ENCODE results near the gene NPAP1. TPM values are rescaled to one million over a fixed set of nuclear protein-coding genes. Genes with fewer than 3 reads are reported as not detected.

The NPAP1 gene
- not detected in 2 replicates for total RNA-seq (2016; rRNA removed; fragmentation: Illumina TruSeq; extraction: Trizol)
- not detected in 2 replicates for total RNA-seq (2016; cell fraction: cytosol; rRNA removed; fragmentation: Illumina TruSeq; extraction: Trizol; ENCODE audit: low read depth)
- not detected in 2 replicates for total RNA-seq (2016; cell fraction: insoluble cytoplasmic fraction; rRNA removed; fragmentation: Illumina TruSeq; extraction: Trizol)
- not detected in 2 replicates for total RNA-seq (2016; cell fraction: membrane; rRNA removed; fragmentation: Illumina TruSeq; extraction: Trizol)
- not detected in 2 replicates for total RNA-seq (2016; cell fraction: nucleus; rRNA removed; fragmentation: Illumina TruSeq; extraction: Trizol)
- not detected in 2 replicates for polyA plus RNA-seq (2011; rRNA removed)
- not detected in 2 replicates for polyA plus RNA-seq (2011; cell fraction: cytosol; rRNA removed)
- not detected in 2 replicates for polyA plus RNA-seq (2011; cell fraction: nucleus; rRNA removed)
- not detected in 2 replicates for polyA plus RNA-seq (2012)
- polyA plus RNA-seq (2016; cell fraction: cytosol; fragmentation: Illumina TruSeq; extraction: Trizol; ENCODE audit: low read depth), result not detected in 2 replicates
- polyA plus RNA-seq (2016; cell fraction: insoluble cytoplasmic fraction; fragmentation: Illumina TruSeq; extraction: Trizol; ENCODE audit: low read depth), result not detected in 2 replicates
- polyA plus RNA-seq (2016; cell fraction: membrane; fragmentation: Illumina TruSeq; extraction: Trizol; ENCODE audit: low read depth), result not detected in 2 replicates
- polyA plus RNA-seq (2016; cell fraction: nucleus; fragmentation: Illumina TruSeq; extraction: Trizol; ENCODE audit: insufficient read depth, low read depth), result not detected in 2 replicates
- not detected in 2 replicates for polyA minus RNA-seq (2011; rRNA and poly(A)+ RNA removed; ENCODE audit: low replicate concordance)
- not detected in 2 replicates for polyA minus RNA-seq (2011; cell fraction: cytosol; rRNA and poly(A)+ RNA removed)
- polyA minus RNA-seq (2011; cell fraction: nucleus; rRNA and poly(A)+ RNA removed), result not detected in 2 replicates
- not detected for Bru-seq, nascent RNA
- not detected for BruChase-seq, experiment 1, labeled RNA remaining after a 6-hour chase
- not detected for BruChase-seq, experiment 2, labeled RNA remaining after a 2-hour chase
- long read RNA-seq, experiment 1, result 0 reads
- long read RNA-seq, experiment 2, result 0 reads

GRCh38 chr15:24675332-24676144 lies at the start of gene NPAP1:
NPAP1 (plus strand) TSS chr15:24675775; CDS start chr15:24675868, 93 bp downstream.
- TF ChIP-seq NFAT5 (CRISPR knock-in tag; IDR thresholded peaks at IDR 0.05) (no peak), ZNF704 (CRISPR knock-in tag; IDR thresholded peaks at IDR 0.05; ENCODE audit: borderline replicate concordance) (no peak), ZNF496 (CRISPR knock-in tag; IDR thresholded peaks at IDR 0.05; ENCODE audit: insufficient replicate concordance) (no peak), SNAPC5 (CRISPR knock-in tag; IDR thresholded peaks at IDR 0.05; ENCODE audit: borderline replicate concordance) (no peak), MXD1 (CRISPR knock-in tag; IDR thresholded peaks at IDR 0.05) (no peak)
- H3K4me2 ChIP-seq (ENCODE audit: low read depth, low read length), result no peak within 1 kb of the TSS
- peaks cover 85% of the 10 kb centered on the region for H3K9me3 ChIP-seq (ENCODE audit: low read length)
- H2AFZ ChIP-seq (ENCODE audit: low read length), result no peak within 1 kb of the TSS
- 74% methylated on average over 34 of the region's 62 CpGs for WGBS (ENCODE audit: low lambda C conversion rate)
- BruUV-seq (replicated peaks), result no TSS peak
- intact Hi-C loops (cut with micrococcal nuclease; ENCODE audit: unreplicated experiment), result no loop called here
- H3K27me3 ChIP-seq (ENCODE audit: control insufficient read depth in 1 of 2, insufficient read depth in 2 of 2, low read length in 2 of 2), result no peaks in the 10 kb centered on the region
- no peaks in the 10 kb centered on the region for H3K79me2 ChIP-seq (ENCODE audit: insufficient read depth, low read length)
- in situ Hi-C loops (cut with HindIII; ENCODE audit: extremely low pct_ligation_motif_present, low pct_unique_long_range_greater_than_20kb), result no loop called here
- no peak for FAIRE-seq
- no peaks in the 10 kb centered on the region for H4K20me1 ChIP-seq (ENCODE audit: insufficient read depth, low read length)
- no peak for DNase-seq (ENCODE audit: low spot score)
- no peak within 1 kb of the TSS for H3K27ac ChIP-seq (ENCODE audit: extremely low read length, insufficient read depth, low read length)
- no peak for ATAC-seq
- H3K9ac ChIP-seq (ENCODE audit: insufficient read depth, low read depth, low read length), result no peak within 1 kb of the TSS
- no peaks in the 10 kb centered on the region for H3K4me1 ChIP-seq (ENCODE audit: insufficient read depth, low read length)
- CTCF ChIA-PET (ENCODE audit: low intra/inter-chr PET ratio, low total read pairs), result no interaction called here
- POLR2A ChIA-PET, result no interaction called here
- no peak within 1 kb of the TSS for H3K4me3 ChIP-seq (replicated peaks in 1 of 3; ENCODE audit: insufficient read depth in 1 of 3, low read depth in 2 of 3, low read length in 3 of 3)
- no peaks in the 10 kb centered on the region for H3K36me3 ChIP-seq (replicated peaks in 1 of 2; ENCODE audit: control insufficient read depth in 1 of 2, insufficient read depth in 2 of 2, low read length in 2 of 2)
